Astrocyte (in vitro differentiated cells and primary cell): Measurements from ENCODE around the gene KIRREL3.

ENCODE experiments used
- CTCF ChIP-seq: IDR thresholded peaks from 2 replicates; pipeline ENCODE4 v1.5.1; 2011; ENCODE audit warnings: low read depth, mild to moderate bottlenecking, inconsistent platforms, low read length, moderate library complexity; ENCODE audit not compliant: insufficient read depth
- EZH2 ChIP-seq: IDR thresholded peaks from 2 replicates; pipeline ENCODE4 v1.6.1; 2012; ENCODE audit warnings: mild to moderate bottlenecking, low read length, inconsistent platforms; ENCODE audit not compliant: insufficient read depth

DNA sequence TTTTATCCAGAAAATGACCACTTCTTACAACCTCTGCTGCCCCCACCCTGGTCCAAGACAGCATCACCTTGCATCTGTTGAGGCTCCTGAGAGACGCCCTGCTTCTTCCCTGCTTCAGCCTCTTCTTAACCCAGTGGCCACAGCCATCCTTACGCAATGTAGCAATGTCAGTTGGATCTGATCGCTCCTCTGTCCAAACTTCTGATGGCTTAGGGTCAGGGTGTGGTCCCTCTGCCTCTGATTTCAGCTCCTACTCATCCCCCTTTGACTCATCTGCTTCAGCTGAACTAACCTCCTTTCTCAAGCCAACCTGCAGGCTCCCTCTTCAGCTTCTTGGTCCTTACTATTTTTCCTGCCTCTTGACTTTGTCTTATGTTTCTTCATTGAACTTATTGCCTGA lies 280.8 kb downstream of the KIRREL3 start:
- TF ChIP-seq CTCF (no peak), EZH2 (no peak)
